Body of pancreas (tissue), 4 donors: Measurements from ENCODE around the gene LARP1B.

Source experiments
- POLR2A ChIP-seq, 3 donors: fragments of 450-650 bp; IDR thresholded peaks; one replicate each; pipeline ENCODE4 v1.6.1; 2016; ENCODE audit warnings: antibody characterized with exemption in 3 of 3, mild to moderate bottlenecking in 2 of 3
- TF ChIP-seq, protein P1 (sequence below), 7 experiments: fragments of 450-650 bp in 4 of 7; fragments of 200-600 bp in 3 of 7; sonication (generic) in 3 of 7; IDR thresholded peaks; one replicate each; pipeline ENCODE4 v1.5.1; 2016 to 2019; ENCODE audit warnings: antibody characterized with exemption in 7 of 7

DNA sequence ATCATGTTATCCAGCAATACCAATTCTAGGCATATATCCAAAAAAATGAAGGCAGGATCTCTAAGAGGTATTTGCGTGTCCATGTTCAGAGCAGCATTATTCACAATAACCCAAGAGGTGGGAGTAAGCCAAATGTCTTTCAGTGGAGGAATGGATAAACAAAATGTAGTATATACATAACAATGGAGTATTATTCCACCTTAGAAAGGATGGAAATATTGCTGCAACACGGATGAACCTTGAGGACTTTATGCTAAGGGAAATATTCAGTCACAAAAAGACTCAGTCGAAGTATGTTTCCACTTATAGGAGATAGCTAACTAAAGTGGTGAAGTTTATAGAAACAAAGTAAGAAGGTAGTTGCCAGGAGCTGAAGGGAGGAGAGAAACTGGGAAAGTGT is 74.3 kb downstream of the LARP1B start:
- TF ChIP-seq, protein P1, sequence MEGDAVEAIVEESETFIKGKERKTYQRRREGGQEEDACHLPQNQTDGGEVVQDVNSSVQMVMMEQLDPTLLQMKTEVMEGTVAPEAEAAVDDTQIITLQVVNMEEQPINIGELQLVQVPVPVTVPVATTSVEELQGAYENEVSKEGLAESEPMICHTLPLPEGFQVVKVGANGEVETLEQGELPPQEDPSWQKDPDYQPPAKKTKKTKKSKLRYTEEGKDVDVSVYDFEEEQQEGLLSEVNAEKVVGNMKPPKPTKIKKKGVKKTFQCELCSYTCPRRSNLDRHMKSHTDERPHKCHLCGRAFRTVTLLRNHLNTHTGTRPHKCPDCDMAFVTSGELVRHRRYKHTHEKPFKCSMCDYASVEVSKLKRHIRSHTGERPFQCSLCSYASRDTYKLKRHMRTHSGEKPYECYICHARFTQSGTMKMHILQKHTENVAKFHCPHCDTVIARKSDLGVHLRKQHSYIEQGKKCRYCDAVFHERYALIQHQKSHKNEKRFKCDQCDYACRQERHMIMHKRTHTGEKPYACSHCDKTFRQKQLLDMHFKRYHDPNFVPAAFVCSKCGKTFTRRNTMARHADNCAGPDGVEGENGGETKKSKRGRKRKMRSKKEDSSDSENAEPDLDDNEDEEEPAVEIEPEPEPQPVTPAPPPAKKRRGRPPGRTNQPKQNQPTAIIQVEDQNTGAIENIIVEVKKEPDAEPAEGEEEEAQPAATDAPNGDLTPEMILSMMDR (IDR thresholded peaks at IDR 0.05) = no peak
- no peak for TF ChIP-seq POLR2A (IDR thresholded peaks at IDR 0.05)
